Renal pelvis (tissue), 4 donors: Measurements from ENCODE around the gene APELA. TPM values are rescaled to one million over a fixed set of nuclear protein-coding genes. Genes with fewer than 3 reads are reported as not detected.
"Not testable (repeated sequence)": the region's sequence is repeated elsewhere in the genome, so short reads cannot be mapped to it uniquely, and the experiment has no call there.

Experiments used
- DNase-seq: peaks from one replicate; pipeline ENCODE4 v3.0.0-alpha.2; 2013
- polyA plus RNA-seq, 3 donors: library from polyadenylated mRNA; unstranded; fragments of 120-200 nt; gene quantifications; one replicate each; pipeline ENCODE4 v1.2.1, GENCODE V29; 2013; ENCODE audit not compliant: insufficient read length in 3 of 3

Gene APELA
- polyA plus RNA-seq, 3 donors = 6.8 to 12.8 (median 9.7) TPM

DNA sequence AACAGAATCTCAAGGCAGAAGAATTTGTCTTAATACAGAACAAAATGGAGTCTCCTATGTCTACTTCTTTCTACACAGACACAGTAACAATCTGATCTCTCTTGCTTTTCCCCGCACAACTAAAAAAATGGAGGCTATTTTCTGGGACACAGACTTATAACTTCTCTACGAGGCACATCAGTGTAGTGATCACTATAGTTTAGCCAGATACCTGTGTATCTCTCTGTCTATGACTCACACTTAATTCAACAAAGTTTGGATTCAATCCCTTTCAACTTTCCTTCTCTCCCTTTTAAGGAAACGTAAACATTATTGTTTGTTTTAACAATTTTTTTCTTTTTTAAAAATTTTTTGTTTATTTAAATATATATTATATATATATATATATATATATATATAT, 29.4 kb downstream of the APELA start:
- DNase-seq = no peak

DNA sequence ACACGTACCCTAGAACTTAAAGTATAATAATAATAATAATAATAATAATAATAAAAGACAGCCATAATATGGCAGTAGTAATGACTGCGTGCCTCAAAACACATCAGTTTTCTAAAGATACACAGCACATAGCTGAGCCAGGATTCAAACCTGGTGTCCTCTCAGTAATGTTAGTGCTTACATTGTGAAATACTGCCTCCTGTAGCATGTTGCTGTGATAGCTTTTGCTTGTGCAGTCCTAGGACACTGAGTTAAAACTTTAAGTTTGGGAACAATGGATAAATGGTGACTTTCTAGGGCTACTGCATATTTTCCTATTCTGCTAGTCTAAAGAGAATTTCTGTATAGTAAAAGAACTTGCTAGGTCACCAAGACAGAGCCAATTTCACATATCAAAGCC, 36.5 kb downstream of the APELA start:
- not testable (repeated sequence) for DNase-seq

DNA sequence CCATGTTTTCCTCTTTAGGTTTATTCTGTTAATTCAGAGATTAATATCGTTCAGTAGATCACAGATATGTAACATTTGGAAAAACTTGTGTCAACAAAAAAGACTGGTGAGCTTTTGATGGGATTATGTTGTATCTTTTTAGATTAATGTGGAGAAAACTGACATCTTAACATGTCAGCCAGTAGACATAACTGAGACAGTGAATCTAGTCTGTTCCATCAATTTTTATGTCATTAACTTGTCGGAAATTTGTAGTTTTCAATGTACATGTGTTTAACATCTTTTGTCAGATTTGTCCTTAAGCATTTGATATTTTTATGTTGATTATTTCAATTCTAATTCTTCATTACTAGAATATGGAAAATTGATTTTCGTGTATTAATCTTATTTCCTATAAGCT, 42.0 kb downstream of the APELA start:
- no peak for DNase-seq

DNA sequence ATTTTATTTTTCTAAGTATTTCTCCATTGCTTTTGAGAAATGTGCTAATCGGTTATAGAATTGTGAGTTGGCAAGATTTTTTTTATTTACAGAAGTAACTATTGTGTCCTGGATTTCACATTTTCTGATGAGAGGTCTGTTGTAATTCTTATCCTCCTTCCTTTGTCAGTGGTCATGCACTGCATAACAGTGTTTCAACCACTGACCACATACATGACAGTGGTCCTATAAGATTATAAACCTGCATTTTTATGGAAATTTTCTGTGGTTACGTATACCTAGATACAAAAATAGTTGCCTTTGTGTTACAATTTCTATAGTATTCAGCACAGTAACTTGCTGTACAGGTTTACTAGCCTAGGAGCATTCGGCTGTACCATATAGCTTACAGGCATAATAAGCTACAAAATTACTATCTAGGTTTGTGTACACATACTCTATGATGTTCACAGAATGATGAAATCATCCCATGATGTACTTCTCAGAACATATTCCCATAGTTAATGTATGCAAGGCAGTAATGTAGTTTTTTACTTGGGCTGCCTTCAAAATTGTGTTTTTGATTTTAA, 47.8 kb downstream of the APELA start:
- DNase-seq = no peak

DNA sequence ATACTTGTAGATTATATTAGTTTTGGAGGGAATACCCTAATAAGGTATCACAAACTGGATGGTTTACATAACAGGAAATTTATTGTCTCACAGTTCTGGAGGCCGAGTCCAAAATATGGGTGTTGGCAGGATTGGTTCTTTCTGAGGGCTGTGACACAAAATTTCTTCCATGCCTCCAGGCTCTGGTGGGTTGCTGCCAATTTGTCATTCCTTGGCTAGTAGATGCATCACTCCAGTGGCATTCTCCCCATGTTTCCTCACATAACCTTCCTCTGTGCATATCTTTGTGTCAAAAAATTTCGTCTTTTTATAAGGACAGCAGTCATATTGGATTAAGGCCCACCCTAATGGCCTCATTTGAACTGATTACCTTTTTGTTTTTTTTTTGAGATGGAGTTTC, 49.3 kb downstream of the APELA start:
- no peak for DNase-seq

DNA sequence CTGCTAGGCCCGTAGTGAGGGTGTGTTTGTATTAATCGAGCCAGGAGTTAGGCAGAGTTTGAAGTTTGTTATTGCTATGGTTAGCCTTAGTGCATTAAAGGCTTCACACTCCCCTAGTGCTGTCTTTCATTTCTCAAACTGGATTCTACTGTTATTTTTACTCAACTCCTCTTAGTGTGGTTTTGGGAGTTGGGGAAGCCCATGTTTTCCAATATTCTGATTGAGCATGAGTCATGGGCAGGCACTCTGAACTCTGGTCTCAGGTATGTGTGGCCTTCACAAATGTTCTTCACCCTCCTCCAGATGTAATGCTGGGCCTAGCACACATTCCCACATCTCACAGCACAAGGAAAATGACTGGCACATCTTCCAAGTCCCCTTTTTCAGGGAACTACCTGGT, 50.1 kb downstream of the APELA start:
- DNase-seq = not testable (repeated sequence)

DNA sequence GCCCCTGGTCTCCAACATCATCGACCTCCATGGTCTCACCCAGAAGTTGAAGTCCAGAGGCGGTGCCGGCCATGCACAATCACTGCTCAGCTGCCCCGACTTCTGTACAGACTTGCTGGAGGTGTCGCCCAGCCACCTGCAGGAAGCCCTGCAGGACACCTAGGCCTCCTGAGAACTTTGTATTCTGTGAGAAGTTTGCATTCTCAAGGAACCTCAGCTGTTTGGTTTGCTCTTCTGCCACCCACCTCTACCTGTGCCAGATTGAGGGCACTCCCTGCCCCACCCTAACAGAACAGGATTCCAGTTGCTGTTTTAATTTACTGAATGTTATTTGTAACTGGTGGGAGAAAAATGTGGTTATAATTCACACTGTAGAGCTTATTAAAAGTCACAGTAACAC, 53.7 kb downstream of the APELA start:
- no peak for DNase-seq

DNA sequence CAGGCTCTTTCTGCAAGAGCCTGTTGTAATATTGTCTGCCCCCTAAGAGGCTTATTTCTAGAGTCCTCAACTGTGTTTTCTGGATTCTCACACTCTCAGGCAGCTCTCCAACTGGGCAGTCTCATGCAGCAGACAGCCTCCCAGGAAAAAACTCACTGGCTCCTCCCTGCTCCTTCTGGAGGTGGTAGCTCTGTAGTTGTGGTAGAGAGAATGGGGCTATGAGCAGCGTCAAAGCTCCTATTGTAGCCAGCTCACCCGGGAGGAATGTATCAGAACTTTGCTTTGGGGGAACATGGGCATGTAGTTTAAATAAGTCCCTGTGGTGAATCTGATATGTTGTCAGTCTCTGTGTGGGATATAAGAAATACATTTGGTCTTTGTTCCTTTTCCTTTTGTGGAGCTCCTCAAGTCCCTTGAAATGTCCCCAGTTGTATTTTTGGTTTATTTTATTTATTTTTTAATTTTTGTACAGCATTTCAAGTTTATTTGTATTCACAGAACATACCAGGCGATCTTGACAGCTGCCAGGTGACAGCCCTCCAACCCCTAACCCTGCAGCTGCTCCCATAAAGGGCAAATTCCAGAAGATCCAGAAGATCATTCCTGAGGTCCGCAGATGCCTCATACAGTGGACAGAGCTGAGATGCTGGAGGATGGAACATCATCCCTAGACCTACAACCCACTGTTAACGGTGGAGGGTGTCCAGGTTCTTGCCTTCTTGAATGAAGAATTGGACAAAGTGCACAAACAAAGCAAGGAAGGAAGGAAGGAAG, 54.8 kb downstream of the APELA start:
- no peak for DNase-seq

DNA sequence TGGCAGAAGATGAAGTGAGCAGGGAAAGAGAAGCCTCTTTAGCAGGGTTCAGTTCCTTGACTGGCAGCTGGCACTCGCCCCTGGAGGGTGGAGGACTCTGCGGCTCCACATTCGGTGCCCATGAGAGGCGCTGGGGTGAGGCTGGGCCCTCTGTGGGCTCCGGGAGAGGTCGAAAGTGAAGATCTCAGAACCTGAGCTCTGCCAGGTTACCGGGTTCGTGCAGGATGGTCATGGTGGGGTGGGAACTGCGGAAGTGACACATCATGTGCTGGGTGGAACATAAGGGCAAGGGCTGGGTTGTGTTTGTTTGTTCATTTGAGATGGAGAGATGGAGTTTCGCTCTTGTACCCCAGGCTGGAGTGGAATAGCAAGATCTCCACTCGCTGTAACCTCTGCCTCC, 56.3 kb downstream of the APELA start:
- no peak for DNase-seq

DNA sequence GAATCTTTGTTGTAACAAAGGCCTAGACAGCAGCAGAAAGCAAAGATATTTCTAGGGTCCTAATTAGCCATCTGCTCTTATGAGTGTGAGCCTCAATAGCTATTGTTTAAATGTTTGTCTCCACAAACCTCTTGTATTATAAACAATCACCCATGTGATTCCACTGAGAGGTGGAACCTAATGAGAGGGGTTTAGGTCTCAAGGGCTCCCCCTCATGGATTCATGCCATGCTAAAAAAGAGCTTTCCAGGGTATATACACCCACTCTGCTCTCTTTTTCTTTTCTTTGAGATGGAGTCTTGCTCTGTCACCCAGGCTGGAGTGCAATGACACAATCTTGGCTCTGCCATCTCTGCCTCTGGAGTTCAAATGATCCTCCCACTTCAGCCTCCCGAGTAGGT, 58.4 kb downstream of the APELA start:
- DNase-seq = no peak

DNA sequence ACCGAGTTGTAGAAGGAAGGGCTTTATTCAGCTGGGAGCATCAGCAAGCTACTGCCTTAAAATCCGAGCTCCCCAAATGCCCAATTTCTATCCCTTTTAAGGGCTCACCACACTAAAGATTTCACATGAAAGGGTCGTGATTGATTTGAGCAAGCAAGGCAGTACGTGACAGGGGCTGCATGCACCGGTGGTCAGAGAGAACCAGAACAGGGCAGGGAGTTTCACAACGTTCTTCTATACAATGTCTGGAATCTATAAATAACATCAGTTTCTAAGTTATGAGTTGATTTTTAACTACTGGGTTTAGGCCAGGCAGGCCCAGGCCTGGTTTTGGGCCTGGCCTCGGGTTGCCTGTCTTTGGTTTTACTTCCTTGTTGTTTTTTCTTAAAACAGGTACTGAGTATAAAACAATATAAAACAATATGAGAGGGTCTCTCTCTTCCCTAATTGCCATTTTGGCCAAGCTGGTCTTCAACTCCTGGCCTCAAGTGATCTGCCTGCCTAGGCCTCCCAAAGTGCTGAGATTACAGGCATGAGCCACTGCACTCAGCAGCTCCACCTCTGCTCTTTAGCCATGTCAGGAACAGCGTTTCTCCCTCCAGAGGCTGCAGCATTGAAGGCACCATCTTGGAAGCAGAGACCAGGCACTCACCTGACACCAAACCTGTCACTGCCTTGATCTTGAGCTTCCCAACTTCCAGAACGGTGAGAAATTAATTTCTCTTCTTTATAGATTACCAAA, 59.1 kb downstream of the APELA start:
- DNase-seq = not testable (repeated sequence)

DNA sequence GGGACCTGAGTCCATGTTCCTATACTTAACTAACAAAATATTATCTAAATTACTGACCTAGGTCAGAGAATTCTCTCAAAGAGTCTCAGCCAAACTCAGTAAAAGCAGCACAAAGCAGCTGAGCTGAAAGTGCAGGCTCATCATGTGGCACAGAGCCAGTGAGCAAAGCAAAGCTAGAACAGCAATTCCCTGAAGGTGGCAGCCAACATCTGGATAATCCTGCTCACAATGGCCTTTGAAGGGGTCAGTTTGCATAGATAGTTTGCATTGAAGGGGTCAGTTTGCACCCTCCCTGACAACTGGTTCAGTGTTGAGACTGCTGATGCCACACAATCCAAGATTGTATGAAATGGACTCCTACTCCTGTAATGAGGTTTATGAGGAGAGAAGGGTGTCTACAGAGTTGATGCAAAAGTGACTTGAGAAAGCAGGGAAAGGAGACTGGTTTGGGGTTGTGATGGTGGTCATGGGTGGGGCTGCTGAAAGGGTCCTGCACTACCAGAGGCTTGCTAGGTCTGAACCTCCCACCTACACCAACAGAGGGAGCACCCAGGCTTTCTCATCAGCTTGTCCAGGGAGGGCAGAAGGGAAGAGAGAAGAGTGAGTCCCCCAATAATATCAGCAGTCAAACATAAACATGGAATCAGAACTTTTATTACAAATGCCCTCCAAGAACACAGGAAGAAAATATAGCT, 60.7 kb downstream of the APELA start:
- DNase-seq = no peak

DNA sequence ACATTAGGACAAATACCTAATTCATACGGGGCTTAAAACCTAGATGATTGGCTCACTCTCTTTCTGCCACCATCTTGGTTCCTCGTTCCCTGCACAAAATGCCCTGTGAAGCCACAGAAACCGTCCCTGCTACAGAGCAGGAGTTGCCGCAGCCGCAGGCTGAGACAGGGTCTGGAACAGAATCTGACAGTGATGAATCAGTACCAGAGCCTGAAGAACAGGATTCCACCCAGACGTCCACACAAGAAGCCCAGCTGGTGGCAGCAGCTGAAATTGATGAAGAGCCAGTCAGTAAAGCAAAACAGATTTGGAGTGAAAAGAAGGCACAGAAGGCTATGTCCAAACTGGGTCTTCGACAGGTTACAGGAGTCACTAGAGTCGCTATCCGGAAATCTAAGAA, 66.2 kb downstream of the APELA start:
- DNase-seq = no peak

DNA sequence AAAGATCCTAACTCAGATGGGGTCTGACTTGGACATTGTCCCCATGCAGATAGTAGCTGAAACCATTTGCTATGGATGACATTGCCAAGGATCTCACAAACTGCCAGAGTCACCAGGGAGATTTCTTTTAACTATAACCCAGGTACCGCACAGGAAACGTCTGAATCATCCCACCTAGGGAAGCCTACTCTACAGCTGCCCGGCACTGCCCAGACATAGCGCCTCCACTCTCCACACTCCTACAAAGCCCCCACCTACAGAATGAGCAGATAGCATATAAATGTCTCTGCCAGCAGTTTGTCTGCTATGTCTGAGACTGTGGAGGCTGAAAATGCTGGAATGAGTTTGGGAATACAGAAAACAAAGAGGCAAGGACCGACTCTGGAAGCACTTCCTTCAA, 68.2 kb downstream of the APELA start:
- no peak for DNase-seq

DNA sequence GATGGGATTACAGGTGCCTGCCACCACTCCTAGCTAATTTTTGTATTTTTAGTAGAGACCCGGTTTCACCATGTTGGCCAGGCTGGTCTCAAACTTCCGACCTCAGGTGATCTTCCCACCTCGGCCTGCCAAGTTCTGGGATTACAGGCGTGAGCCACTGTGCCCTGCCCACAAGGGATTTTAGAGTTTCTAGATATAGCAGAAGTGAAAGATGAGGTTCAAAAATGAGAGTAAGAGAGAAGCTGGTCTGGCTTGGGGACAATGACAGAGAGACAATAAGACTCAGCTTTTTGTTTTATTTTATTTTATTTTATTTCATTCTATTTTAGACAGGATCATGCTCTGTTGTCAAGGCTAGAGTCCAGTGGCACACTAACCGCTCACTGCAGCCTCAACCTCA, 69.8 kb downstream of the APELA start:
- DNase-seq = no peak

Other genes starting within 250 kb of the APELA start
- under 1 TPM; 0.14 to 0.73 (median 0.57) TPM for gene SMIM31, start 123.0 kb upstream of the APELA start, polyA plus RNA-seq
- gene TRIM61, start 100.5 kb downstream of the APELA start, polyA plus RNA-seq = 1 to 10 TPM; 2.5 to 3.7 (median 3.4) TPM
- gene TRIM60, start 154.8 kb downstream of the APELA start, polyA plus RNA-seq = not detected
- under 1 TPM in 1 of 3 donors, not detected in 2; 0.09 TPM for gene TRIM75, start 176.7 kb downstream of the APELA start, polyA plus RNA-seq
- 10 to 100 TPM; 28.8 to 39.7 (median 28.8) TPM for gene TMEM192, start 235.7 kb downstream of the APELA start, polyA plus RNA-seq